Cardiac fibroblast (primary cell): ENCODE data around the gene FOXK1.

ENCODE experiments used
- DNase-seq, 2 donors: peaks; one replicate each; pipeline versions ENCODE4 v3.0.0 to v3.0.0-alpha.2; 2010; ENCODE audit warnings: low read depth in 2 of 2
- H3K4me3 ChIP-seq, 2 donors: replicated peaks in 1 of 2; 1 replicate in 1 of 2; 2 replicates in 1 of 2; pipeline ENCODE4 v1.5.1; 2011; ENCODE audit warnings: low read depth in 2 of 2, low read length in 2 of 2, mild to moderate bottlenecking in 2 of 2, moderate library complexity in 1 of 2
- TF ChIP-seq, protein P1 (sequence below): IDR thresholded peaks from one replicate; pipeline ENCODE4 v1.5.1; 2011; ENCODE audit warnings: low read depth, mild to moderate bottlenecking, low read length, inconsistent platforms

FOXK1 gene

DNA sequence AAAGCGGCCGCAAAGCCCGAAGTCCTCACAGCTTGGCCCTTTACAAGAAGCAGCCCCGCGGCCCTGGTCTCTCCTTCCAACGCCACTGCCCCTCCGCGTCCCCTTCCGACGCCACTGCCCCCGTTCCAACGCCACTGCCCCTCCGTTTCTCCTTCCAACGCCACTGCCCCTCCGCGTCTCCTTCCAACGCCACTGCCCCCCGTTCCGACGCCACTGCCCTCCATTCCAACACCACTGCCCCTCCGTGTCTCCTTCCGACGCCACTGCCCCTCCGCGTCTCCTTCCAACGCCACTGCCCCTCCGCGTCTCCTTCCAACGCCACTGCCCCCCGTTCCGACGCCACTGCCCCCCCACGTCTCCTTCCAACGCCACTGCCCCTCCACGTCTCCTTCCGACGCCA lies 126.5 kb downstream of the FOXK1 start:
- TF ChIP-seq, protein P1, sequence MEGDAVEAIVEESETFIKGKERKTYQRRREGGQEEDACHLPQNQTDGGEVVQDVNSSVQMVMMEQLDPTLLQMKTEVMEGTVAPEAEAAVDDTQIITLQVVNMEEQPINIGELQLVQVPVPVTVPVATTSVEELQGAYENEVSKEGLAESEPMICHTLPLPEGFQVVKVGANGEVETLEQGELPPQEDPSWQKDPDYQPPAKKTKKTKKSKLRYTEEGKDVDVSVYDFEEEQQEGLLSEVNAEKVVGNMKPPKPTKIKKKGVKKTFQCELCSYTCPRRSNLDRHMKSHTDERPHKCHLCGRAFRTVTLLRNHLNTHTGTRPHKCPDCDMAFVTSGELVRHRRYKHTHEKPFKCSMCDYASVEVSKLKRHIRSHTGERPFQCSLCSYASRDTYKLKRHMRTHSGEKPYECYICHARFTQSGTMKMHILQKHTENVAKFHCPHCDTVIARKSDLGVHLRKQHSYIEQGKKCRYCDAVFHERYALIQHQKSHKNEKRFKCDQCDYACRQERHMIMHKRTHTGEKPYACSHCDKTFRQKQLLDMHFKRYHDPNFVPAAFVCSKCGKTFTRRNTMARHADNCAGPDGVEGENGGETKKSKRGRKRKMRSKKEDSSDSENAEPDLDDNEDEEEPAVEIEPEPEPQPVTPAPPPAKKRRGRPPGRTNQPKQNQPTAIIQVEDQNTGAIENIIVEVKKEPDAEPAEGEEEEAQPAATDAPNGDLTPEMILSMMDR, result no peak

DNA sequence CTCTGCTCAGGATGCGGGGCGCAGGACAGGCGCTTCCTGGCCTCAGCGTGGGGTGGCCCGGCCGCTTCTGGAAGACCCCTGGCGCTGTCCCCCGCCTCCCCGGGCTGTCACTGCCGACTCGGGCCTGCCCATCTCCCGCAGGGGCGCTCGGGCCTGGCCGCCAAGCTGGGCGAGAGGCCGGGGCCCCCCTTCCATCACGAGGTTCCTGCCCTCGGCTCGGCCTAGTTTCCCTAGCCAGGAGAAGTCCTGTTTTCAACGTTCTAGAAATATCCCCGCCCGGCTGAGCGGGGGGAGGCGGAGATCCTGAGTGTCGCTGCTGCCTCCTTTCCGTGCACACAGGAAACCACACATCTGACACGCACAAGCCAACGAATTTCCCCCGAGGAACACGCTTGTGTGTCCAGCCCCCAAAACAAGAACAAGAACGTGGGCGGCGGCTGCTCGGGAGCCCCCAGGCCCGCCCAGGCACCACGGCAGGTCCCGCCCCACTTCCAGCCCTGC lies 127.0 kb downstream of the FOXK1 start:
- DNase-seq, result peak in 1 of 2 donors; percentile 11
- H3K4me3 ChIP-seq, result no peak overlapping the region
- TF ChIP-seq, protein P1, result no peak

More for the DNA sequence above, 126.5 kb downstream of the FOXK1 start:
- no peak overlapping the region for H3K4me3 ChIP-seq
- DNase-seq, result no peak

DNA sequence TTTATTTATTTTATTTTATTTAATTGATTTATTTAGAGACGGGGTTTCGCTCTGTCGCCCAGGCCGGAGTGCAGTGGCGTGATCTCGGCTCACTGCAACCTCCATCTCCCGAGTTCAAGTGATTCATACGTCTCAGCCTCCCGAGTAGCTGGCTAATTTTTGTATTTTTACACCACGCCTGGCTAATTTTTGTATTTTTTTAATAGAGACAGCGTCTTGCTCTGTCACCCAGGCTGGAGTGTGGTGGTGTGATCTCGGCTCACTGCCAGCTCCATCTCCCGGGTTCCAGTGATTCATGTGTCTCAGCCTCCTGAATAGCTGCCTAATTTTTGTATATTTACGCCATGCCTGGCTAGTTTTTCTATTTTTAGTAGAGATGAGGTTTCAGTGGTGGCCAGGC lies 127.6 kb downstream of the FOXK1 start:
- TF ChIP-seq, protein P1, result no peak
- DNase-seq, result peak in 1 of 2 donors; percentile 51
- no peak overlapping the region for H3K4me3 ChIP-seq

DNA sequence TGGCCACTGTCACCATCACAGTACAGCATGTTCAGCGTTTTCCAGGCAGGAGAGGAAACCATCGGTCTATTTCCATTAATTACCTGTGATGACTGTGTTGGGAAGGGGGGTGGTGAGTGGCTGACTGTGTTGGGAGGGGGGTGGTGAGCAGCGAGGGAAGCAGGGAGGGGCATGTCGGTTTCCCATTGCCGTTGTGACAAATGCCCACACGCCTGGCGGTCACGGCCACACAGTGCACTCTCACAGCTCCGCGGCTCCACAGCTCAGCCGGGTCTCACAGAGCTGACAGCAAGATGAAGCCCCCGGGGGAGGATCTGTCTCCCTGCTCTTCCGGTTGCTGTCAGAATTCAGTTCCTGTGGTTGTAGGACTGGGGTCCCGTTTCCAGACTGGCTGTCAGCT lies 132.3 kb downstream of the FOXK1 start:
- DNase-seq, result no peak
- TF ChIP-seq, protein P1, result no peak
- no peak overlapping the region for H3K4me3 ChIP-seq

DNA sequence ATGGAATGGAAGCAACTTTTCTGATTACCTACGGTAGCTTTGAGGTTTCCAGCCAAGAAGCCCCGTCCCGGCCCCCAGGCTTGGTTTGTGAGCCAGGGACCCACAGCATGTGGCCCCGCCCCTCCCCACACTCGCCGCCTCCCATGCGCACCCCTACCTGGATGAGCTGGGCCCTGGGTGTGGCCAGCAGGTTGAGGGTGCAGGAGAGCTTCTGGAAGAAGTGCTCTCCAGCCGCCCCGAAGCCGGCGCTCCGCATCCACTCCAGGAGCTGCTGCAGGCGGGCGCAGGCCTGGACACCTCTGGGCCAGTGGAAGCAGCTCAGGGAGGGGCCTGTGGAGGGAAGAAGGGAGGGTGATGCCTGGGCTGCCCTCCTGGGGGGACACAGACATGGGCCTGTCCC lies 133.0 kb downstream of the FOXK1 start:
- TF ChIP-seq, protein P1, result no peak
- H3K4me3 ChIP-seq, result no peak overlapping the region
- DNase-seq, result no peak

DNA sequence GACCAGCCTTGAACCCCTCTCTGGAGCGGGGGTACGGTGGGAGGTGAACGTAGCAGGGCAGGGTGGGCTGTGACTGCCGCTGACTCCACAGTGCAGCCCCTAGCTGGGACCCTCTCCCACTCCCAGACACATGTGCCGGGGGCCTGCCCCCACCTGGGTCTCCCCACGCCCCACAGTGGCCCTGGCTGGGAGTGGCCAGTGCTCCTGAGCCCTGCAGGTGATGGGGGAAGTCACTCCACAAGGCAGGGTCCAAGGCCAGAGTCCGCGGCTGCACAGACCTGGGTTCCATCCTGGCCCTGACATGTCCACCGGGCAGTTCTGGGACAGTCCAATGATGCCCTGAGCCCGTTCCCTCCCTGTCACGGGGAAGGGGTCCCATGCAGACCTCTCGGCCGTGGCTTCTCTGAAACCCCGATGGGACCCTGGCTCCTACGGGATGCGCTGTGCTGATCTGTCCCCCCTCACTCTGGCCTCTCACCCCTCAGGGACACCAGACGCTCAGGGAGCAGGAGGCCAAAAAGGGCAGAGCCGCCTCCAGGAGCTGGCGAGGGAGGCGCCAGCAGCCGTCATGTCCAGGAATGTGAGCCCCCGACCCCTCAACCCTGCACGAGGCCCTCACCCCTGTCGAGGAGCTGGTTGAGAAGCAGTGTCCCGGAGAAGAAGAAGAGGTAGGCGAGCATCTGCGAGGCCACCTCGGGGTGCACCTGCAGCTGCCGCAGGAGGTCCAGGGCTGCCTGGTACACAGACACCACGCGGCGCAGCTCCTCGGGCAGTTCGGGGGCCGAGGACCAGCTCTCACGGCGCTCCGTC lies 133.7 kb downstream of the FOXK1 start:
- TF ChIP-seq, protein P1, result no peak
- H3K4me3 ChIP-seq, result no peak overlapping the region
- DNase-seq, result no peak
